HEK293 (cell line): Measurements from ENCODE around the gene ZBED4.

Source experiments
- BCL6B ChIP-seq: fragments of 450-650 bp; formaldehyde crosslinking; IDR thresholded peaks from 2 replicates; pipeline ENCODE4 v1.5.1; 2017; ENCODE audit warnings: missing biosample characterization, missing genetic modification characterization
- FEZF1 ChIP-seq: fragments of 450-650 bp; formaldehyde crosslinking; IDR thresholded peaks from 2 replicates; pipeline ENCODE4 v1.5.1; 2016; ENCODE audit warnings: missing biosample characterization, missing genetic modification characterization
- GFI1B ChIP-seq: fragments of 450-650 bp; formaldehyde crosslinking; IDR thresholded peaks from 2 replicates; pipeline ENCODE4 v1.5.1; 2016; ENCODE audit warnings: missing biosample characterization, missing genetic modification characterization
- KLF8 ChIP-seq: fragments of 450-650 bp; formaldehyde crosslinking; IDR thresholded peaks from 2 replicates; pipeline ENCODE4 v1.5.1; 2016; ENCODE audit warnings: missing biosample characterization, missing genetic modification characterization
- REPIN1 ChIP-seq: fragments of 450-650 bp; formaldehyde crosslinking; IDR thresholded peaks from 2 replicates; pipeline ENCODE4 v1.5.1; 2017; ENCODE audit warnings: missing biosample characterization, missing genetic modification characterization, low read depth
- ZBTB44 ChIP-seq: fragments of 450-650 bp; IDR thresholded peaks from 2 replicates; pipeline ENCODE4 v1.5.1; 2018; ENCODE audit warnings: missing biosample characterization, mild to moderate bottlenecking, missing genetic modification characterization
- ZNF112 ChIP-seq: fragments of 450-650 bp; formaldehyde crosslinking; IDR thresholded peaks from 2 replicates; pipeline ENCODE4 v1.5.0; 2017; ENCODE audit warnings: missing biosample characterization, missing genetic modification characterization
- ZNF114 ChIP-seq: fragments of 450-650 bp; formaldehyde crosslinking; IDR thresholded peaks from 2 replicates; pipeline ENCODE4 v1.5.0; 2017; ENCODE audit warnings: missing biosample characterization, missing genetic modification characterization
- ZNF121 ChIP-seq: fragments of 450-650 bp; formaldehyde crosslinking; IDR thresholded peaks from 2 replicates; pipeline ENCODE4 v1.5.1; 2016; ENCODE audit warnings: missing biosample characterization, missing genetic modification characterization
- ZNF202 ChIP-seq: fragments of 450-650 bp; formaldehyde crosslinking; IDR thresholded peaks from 2 replicates; pipeline ENCODE4 v1.5.1; 2016; ENCODE audit warnings: missing biosample characterization, missing genetic modification characterization, borderline replicate concordance
- ZNF223 ChIP-seq: fragments of 450-650 bp; formaldehyde crosslinking; IDR thresholded peaks from 2 replicates; pipeline ENCODE4 v1.5.1; 2016; ENCODE audit warnings: missing biosample characterization, missing genetic modification characterization
- ZNF23 ChIP-seq: fragments of 450-650 bp; formaldehyde crosslinking; IDR thresholded peaks from 2 replicates; pipeline ENCODE4 v1.5.1; 2016; ENCODE audit warnings: missing biosample characterization, missing genetic modification characterization, borderline replicate concordance
- ZNF274 ChIP-seq, 2 experiments: fragments of 200-500 bp in 1 of 2; fragments of 450-650 bp in 1 of 2; sonication (Bioruptor generic) in 1 of 2; formaldehyde crosslinking in 1 of 2; IDR thresholded peaks; 2 replicates each; pipeline versions ENCODE4 v1.5.1 to v1.6.1; 2014 to 2016; ENCODE audit warnings: borderline replicate concordance in 1 of 2, inconsistent platforms in 1 of 2, low read length in 1 of 2, missing biosample characterization in 1 of 2, missing genetic modification characterization in 1 of 2
- ZNF280C ChIP-seq: fragments of 450-650 bp; formaldehyde crosslinking; IDR thresholded peaks from 2 replicates; pipeline ENCODE4 v1.5.1; 2016; ENCODE audit warnings: missing biosample characterization, missing genetic modification characterization
- ZNF292 ChIP-seq: fragments of 450-650 bp; formaldehyde crosslinking; IDR thresholded peaks from 2 replicates; pipeline ENCODE4 v1.5.1; 2016; ENCODE audit warnings: low read depth, missing biosample characterization, missing genetic modification characterization, borderline replicate concordance
- ZNF335 ChIP-seq: fragments of 450-650 bp; formaldehyde crosslinking; conservative IDR thresholded peaks from 2 replicates; pipeline ENCODE4 v1.5.1; 2016; ENCODE audit warnings: missing biosample characterization, missing genetic modification characterization
- ZNF341 ChIP-seq: fragments of 450-650 bp; formaldehyde crosslinking; IDR thresholded peaks from 2 replicates; pipeline ENCODE4; 2016; ENCODE audit warnings: low read depth, missing biosample characterization, missing genetic modification characterization
- ZNF362 ChIP-seq: fragments of 450-650 bp; formaldehyde crosslinking; IDR thresholded peaks from 2 replicates; pipeline ENCODE4 v1.5.1; 2016; ENCODE audit warnings: missing biosample characterization, missing genetic modification characterization
- ZNF37A ChIP-seq: fragments of 450-650 bp; IDR thresholded peaks from 2 replicates; pipeline ENCODE4 v1.5.1; 2018; ENCODE audit warnings: missing biosample characterization, missing genetic modification characterization
- ZNF394 ChIP-seq: fragments of 450-650 bp; formaldehyde crosslinking; IDR thresholded peaks from 2 replicates; pipeline ENCODE4 v1.5.1; 2016; ENCODE audit warnings: missing biosample characterization, missing genetic modification characterization, mild to moderate bottlenecking, moderate library complexity, borderline replicate concordance
- ZNF398 ChIP-seq: fragments of 450-650 bp; formaldehyde crosslinking; IDR thresholded peaks from 2 replicates; pipeline ENCODE4 v1.5.1; 2017; ENCODE audit warnings: missing biosample characterization, missing genetic modification characterization
- ZNF423 ChIP-seq: fragments of 450-650 bp; formaldehyde crosslinking; IDR thresholded peaks from 2 replicates; pipeline ENCODE4 v1.5.1; 2016; ENCODE audit warnings: missing biosample characterization, missing genetic modification characterization
- ZNF48 ChIP-seq: fragments of 450-650 bp; formaldehyde crosslinking; IDR thresholded peaks from 2 replicates; pipeline ENCODE4 v1.5.1; 2016; ENCODE audit warnings: missing biosample characterization, missing genetic modification characterization
- ZNF521 ChIP-seq: fragments of 450-650 bp; formaldehyde crosslinking; IDR thresholded peaks from 2 replicates; pipeline ENCODE4 v1.5.1; 2017; ENCODE audit warnings: missing biosample characterization, mild to moderate bottlenecking, missing genetic modification characterization
- ZNF530 ChIP-seq: fragments of 450-650 bp; formaldehyde crosslinking; IDR thresholded peaks from 2 replicates; pipeline ENCODE4 v1.5.1; 2016; ENCODE audit warnings: low read depth, missing biosample characterization, missing genetic modification characterization
- ZNF704 ChIP-seq: fragments of 450-650 bp; formaldehyde crosslinking; IDR thresholded peaks from 2 replicates; pipeline ENCODE4 v1.5.1; 2016; ENCODE audit warnings: missing biosample characterization, missing genetic modification characterization
- ZSCAN30 ChIP-seq: fragments of 450-650 bp; IDR thresholded peaks from 2 replicates; pipeline ENCODE4 v1.5.1; 2018; ENCODE audit warnings: missing biosample characterization, mild to moderate bottlenecking, missing genetic modification characterization, moderate library complexity
- ZSCAN5A ChIP-seq: fragments of 450-650 bp; formaldehyde crosslinking; IDR thresholded peaks from 2 replicates; pipeline ENCODE4 v1.5.1; 2016; ENCODE audit warnings: missing biosample characterization, missing genetic modification characterization

Gene ZBED4

GRCh38 chr22:49936018-49936972 is 82.7 kb downstream of the ZBED4 start (continued):
- TF ChIP-seq ZNF48 (tag by site-specific recombination) (no peak), ZNF530 (tag by site-specific recombination) (no peak), ZNF394 (tag by site-specific recombination) (no peak), KLF8 (tag by site-specific recombination) (peak; percentile 69; the same call in 1 of the 2 replicates), ZNF23 (no peak), ZNF112 (no peak), ZSCAN5A (tag by site-specific recombination) (no peak), ZNF704 (tag by site-specific recombination) (no peak), GFI1B (tag by site-specific recombination) (no peak), ZNF292 (tag by site-specific recombination) (no peak), ZNF223 (tag by site-specific recombination) (no peak), ZNF114 (no peak), ZNF521 (tag by site-specific recombination) (no peak), ZNF335 (tag by site-specific recombination) (peak; percentile 69), BCL6B (tag by site-specific recombination) (peak; percentile 54; the same call in 1 of the 2 replicates), REPIN1 (tag by site-specific recombination) (no peak), ZSCAN30 (tag by site-specific recombination) (no peak), ZNF274 (IDR thresholded peaks at IDR 0.05; ENCODE audit: low read length) (no peak), ZNF274 (tag by site-specific recombination; IDR thresholded peaks at IDR 0.05; ENCODE audit: borderline replicate concordance) (no peak), ZNF423 (tag by site-specific recombination) (peak; percentile 53), FEZF1 (no peak), ZNF341 (tag by site-specific recombination) (0 out of 2 replicates have a peak, but pooled peaks have one; percentile 18), ZBTB44 (tag by site-specific recombination) (no peak), ZNF280C (tag by site-specific recombination) (no peak), ZNF398 (peak; percentile 85), ZNF202 (no peak), ZNF362 (peak; percentile 68), ZNF37A (tag by site-specific recombination) (no peak), ZNF121 (no peak)
